K562 (cell line): ENCODE data around the gene PPOX. TPM values are rescaled to one million over a fixed set of nuclear protein-coding genes. Genes with fewer than 3 reads are reported as not detected.
A peak's percentile ranks its signal among the peaks of the same experiment; 100 is the strongest.

Experiments used
- ARID1B ChIP-seq: fragments of 450-650 bp; IDR thresholded peaks from 2 replicates; pipeline ENCODE4 v1.6.1; 2016; ENCODE audit warnings: antibody characterized with exemption, mild to moderate bottlenecking, inconsistent platforms
- BCOR ChIP-seq: fragments of 450-650 bp; IDR thresholded peaks from 2 replicates; pipeline ENCODE4 v1.6.1; 2016
- C11orf30 ChIP-seq: fragments of 450-650 bp; IDR thresholded peaks from 2 replicates; pipeline ENCODE4 v1.6.1; 2016; ENCODE audit warnings: low read depth, mild to moderate bottlenecking
- CBFB ChIP-seq: sonication (generic); formaldehyde crosslinking; IDR thresholded peaks from 2 replicates; pipeline ENCODE4 v1.4.0; 2020; ENCODE audit warnings: mild to moderate bottlenecking, missing genetic modification reagents
- CHD4 ChIP-seq: fragments of 200-600 bp; sonication (generic); IDR thresholded peaks from 3 replicates; pipeline ENCODE4 v1.6.1; 2012; ENCODE audit warnings: low read depth, mild to moderate bottlenecking, mixed read lengths, low read length, inconsistent platforms; ENCODE audit not compliant: insufficient read depth, insufficient replicate concordance, poor library complexity, severe bottlenecking
- DIDO1 ChIP-seq: fragments of 450-650 bp; IDR thresholded peaks from 2 replicates; pipeline ENCODE4 v1.6.1; 2016; ENCODE audit warnings: low read depth, missing biosample characterization, missing genetic modification characterization
- DNMT1 ChIP-seq: fragments of 450-650 bp; IDR thresholded peaks from 2 replicates; pipeline ENCODE4 v1.6.1; 2016; ENCODE audit warnings: antibody characterized with exemption, mild to moderate bottlenecking
- GABPA ChIP-seq: fragments of 200-800 bp; sonication (Bioruptor generic); conservative IDR thresholded peaks from 2 replicates; pipeline ENCODE4 v1.6.1; 2016; ENCODE audit warnings: low read depth, missing genetic modification characterization, missing compliant biosample characterization
- HCFC1 ChIP-seq: IDR thresholded peaks from 2 replicates; pipeline ENCODE4 v1.6.1; 2012; ENCODE audit warnings: low read depth, low read length, improper control_type of control experiment
- HNRNPH1 ChIP-seq: fragments of 200-400 bp; formaldehyde crosslinking; optimal IDR thresholded peaks from 2 replicates; pipeline ENCODE3; 2017; ENCODE audit warnings: low read depth, mild to moderate bottlenecking, low read length, moderate library complexity
- JUND ChIP-seq, 2 experiments: IDR thresholded peaks; 2 replicates in 1 of 2; 3 replicates in 1 of 2; pipeline ENCODE4 v1.6.1; 2011; ENCODE audit warnings: borderline replicate concordance in 2 of 2, low read depth in 2 of 2, low read length in 2 of 2, improper control_type of control experiment in 1 of 2, missing biosample characterization in 1 of 2, missing genetic modification characterization in 1 of 2, missing genetic modification reagents in 1 of 2
- MECOM ChIP-seq: fragments of 250-450 bp; sonication (Bioruptor Pico); IDR thresholded peaks from 2 replicates; pipeline ENCODE4 v1.8.0; 2022; ENCODE audit warnings: inconsistent platforms
- MYNN ChIP-seq, 2 experiments: sonication (generic); formaldehyde crosslinking in 1 of 2; IDR thresholded peaks; 2 replicates each; pipeline versions ENCODE4 v1.5.0 to v1.6.1; 2016 to 2020; ENCODE audit warnings: antibody characterized with exemption in 1 of 2, missing genetic modification reagents in 1 of 2
- POLR2A ChIP-seq: fragments of 450-650 bp; conservative IDR thresholded peaks from 2 replicates; pipeline ENCODE4 v1.6.1; 2016
- POLR2AphosphoS2 ChIP-seq: IDR thresholded peaks from 2 replicates; pipeline ENCODE4 v1.6.1; 2012; ENCODE audit warnings: low read length, improper control_type of control experiment
- TGIF2 ChIP-seq: sonication (generic); formaldehyde crosslinking; IDR thresholded peaks from 2 replicates; pipeline ENCODE4 v1.8.1; 2022; ENCODE audit warnings: mild to moderate bottlenecking, missing genetic modification reagents, moderate library complexity
- ZNF12 ChIP-seq: sonication (generic); formaldehyde crosslinking; IDR thresholded peaks from 2 replicates; pipeline ENCODE4 v1.4.0; 2020; ENCODE audit warnings: mild to moderate bottlenecking, missing genetic modification reagents
- ZNF140 ChIP-seq: fragments of 250-450 bp; sonication (Bioruptor Pico); IDR thresholded peaks from 2 replicates; pipeline ENCODE4 v1.8.0; 2021; ENCODE audit warnings: moderate library complexity, mild to moderate bottlenecking, inconsistent platforms
- ZNF589 ChIP-seq: fragments of 200-800 bp; sonication (Bioruptor generic); IDR thresholded peaks from 2 replicates; pipeline ENCODE4 v1.6.1; 2016; ENCODE audit warnings: low read depth, missing genetic modification characterization, missing compliant biosample characterization
- polyA plus RNA-seq, 8 experiments: library from polyadenylated mRNA; depleted of rRNA in 4 of 8; stranded (reverse) in 5 of 8; unstranded in 3 of 8; fragments of >200 nt; fragmentation: Nextera tagmentation in 2 of 8; fragmentation: Illumina TruSeq in 1 of 8; extraction: Ambion mirVana in 2 of 8; extraction: Trizol in 1 of 8; gene quantifications; 2 replicates each; pipeline versions ENCODE4 v1.2.1 to v1.2.3, GENCODE V29; 2011 to 2014; ENCODE audit warnings: inconsistent platforms in 1 of 8, missing spikeins in 1 of 8
- total RNA-seq, 7 experiments: library from RNA; depleted of rRNA in 6 of 7; stranded (reverse); fragments of >200 nt in 6 of 7; fragmentation: Illumina TruSeq in 2 of 7; extraction: Trizol in 2 of 7; gene quantifications; 2 replicates each; pipeline versions ENCODE4 v1.2.1 to v1.2.3, GENCODE V29; 2011 to 2021; ENCODE audit warnings: low replicate concordance in 1 of 7
- TF ChIP-seq, protein P1 (sequence below): sonication (generic); formaldehyde crosslinking; IDR thresholded peaks from 2 replicates; pipeline ENCODE4 v1.8.0; 2022; ENCODE audit warnings: missing genetic modification reagents, mild to moderate bottlenecking, moderate library complexity, borderline replicate concordance
- TF ChIP-seq, protein P2 (sequence below): sonication (generic); IDR thresholded peaks from 2 replicates; pipeline ENCODE4 v1.6.1; 2016
- TF ChIP-seq, protein P3 (sequence below): fragments of 450-650 bp; IDR thresholded peaks from 2 replicates; pipeline ENCODE4 v1.6.1; 2016
- TF ChIP-seq, protein P4 (sequence below): fragments of 450-650 bp; IDR thresholded peaks from 2 replicates; pipeline ENCODE4 v1.6.1; 2014; ENCODE audit warnings: low read depth, mild to moderate bottlenecking, moderate library complexity, borderline replicate concordance

PPOX gene
- total and polyA plus RNA-seq, 9 of the 15 experiments (the other 6 are each of a cell fraction or from before 2014, with no cell fraction given), result 17.0 to 57.1 (median 38.9) TPM

- TF ChIP-seq CHD4 (no peak), GABPA (tag) (peak; percentile 97), ZNF140 (no peak), HCFC1 (peak; percentile 65; the same call in 1 of the 2 replicates), CBFB (CRISPR knock-in tag) (peak; percentile 71), ARID1B (0 out of 2 replicates have a peak, but pooled peaks have one; percentile 25), DIDO1 (tag) (no peak), TGIF2 (CRISPR knock-in tag) (no peak), POLR2A (peak; percentile 94), MYNN (IDR thresholded peaks at IDR 0.05) (no peak), MYNN (CRISPR knock-in tag; IDR thresholded peaks at IDR 0.05) (no peak), HNRNPH1 (no peak), ZNF12 (0 out of 2 replicates have a peak, but pooled peaks have one; percentile 20), C11orf30 (peak; percentile 90), JUND (IDR thresholded peaks at IDR 0.05; ENCODE audit: borderline replicate concordance, low read depth, low read length) (peak; percentile 61), JUND (tag; IDR thresholded peaks at IDR 0.05; ENCODE audit: borderline replicate concordance, low read depth, low read length) (peak; percentile 24; the same call in 1 of the 3 replicates), MECOM (CRISPR knock-in tag) (no peak), BCOR (0 out of 2 replicates have a peak, but pooled peaks have one; percentile 9), POLR2AphosphoS2 (peak; percentile 53; the same call in 1 of the 2 replicates), ZNF589 (0 out of 2 replicates have a peak, but pooled peaks have one; percentile 37), DNMT1 (no peak)
- TF ChIP-seq, protein P1, sequence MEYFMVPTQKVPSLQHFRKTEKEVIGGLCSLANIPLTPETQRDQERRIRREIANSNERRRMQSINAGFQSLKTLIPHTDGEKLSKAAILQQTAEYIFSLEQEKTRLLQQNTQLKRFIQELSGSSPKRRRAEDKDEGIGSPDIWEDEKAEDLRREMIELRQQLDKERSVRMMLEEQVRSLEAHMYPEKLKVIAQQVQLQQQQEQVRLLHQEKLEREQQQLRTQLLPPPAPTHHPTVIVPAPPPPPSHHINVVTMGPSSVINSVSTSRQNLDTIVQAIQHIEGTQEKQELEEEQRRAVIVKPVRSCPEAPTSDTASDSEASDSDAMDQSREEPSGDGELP (CRISPR knock-in tag), result peak; percentile 88; the same call in 1 of the 2 replicates
- TF ChIP-seq, protein P2, sequence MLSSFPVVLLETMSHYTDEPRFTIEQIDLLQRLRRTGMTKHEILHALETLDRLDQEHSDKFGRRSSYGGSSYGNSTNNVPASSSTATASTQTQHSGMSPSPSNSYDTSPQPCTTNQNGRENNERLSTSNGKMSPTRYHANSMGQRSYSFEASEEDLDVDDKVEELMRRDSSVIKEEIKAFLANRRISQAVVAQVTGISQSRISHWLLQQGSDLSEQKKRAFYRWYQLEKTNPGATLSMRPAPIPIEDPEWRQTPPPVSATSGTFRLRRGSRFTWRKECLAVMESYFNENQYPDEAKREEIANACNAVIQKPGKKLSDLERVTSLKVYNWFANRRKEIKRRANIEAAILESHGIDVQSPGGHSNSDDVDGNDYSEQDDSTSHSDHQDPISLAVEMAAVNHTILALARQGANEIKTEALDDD, result 0 out of 2 replicates have a peak, but pooled peaks have one; percentile 65
- TF ChIP-seq, protein P3, sequence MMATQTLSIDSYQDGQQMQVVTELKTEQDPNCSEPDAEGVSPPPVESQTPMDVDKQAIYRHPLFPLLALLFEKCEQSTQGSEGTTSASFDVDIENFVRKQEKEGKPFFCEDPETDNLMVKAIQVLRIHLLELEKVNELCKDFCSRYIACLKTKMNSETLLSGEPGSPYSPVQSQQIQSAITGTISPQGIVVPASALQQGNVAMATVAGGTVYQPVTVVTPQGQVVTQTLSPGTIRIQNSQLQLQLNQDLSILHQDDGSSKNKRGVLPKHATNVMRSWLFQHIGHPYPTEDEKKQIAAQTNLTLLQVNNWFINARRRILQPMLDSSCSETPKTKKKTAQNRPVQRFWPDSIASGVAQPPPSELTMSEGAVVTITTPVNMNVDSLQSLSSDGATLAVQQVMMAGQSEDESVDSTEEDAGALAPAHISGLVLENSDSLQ, result no peak
- TF ChIP-seq, protein P4, sequence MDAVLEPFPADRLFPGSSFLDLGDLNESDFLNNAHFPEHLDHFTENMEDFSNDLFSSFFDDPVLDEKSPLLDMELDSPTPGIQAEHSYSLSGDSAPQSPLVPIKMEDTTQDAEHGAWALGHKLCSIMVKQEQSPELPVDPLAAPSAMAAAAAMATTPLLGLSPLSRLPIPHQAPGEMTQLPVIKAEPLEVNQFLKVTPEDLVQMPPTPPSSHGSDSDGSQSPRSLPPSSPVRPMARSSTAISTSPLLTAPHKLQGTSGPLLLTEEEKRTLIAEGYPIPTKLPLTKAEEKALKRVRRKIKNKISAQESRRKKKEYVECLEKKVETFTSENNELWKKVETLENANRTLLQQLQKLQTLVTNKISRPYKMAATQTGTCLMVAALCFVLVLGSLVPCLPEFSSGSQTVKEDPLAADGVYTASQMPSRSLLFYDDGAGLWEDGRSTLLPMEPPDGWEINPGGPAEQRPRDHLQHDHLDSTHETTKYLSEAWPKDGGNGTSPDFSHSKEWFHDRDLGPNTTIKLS, result peak; percentile 58; the same call in 1 of the 2 replicates
These were observed 48.3 kb upstream of the PPOX start, which contains the start of the genes NIT1 and PFDN2 (continued) for GRCh38 chr1:161117759-161118581.
